ENCODE measurements around the gene GTF3C1. TPM values are rescaled to one million over a fixed set of nuclear protein-coding genes. Genes with fewer than 3 reads are reported as not detected.

GTF3C1 gene, protein sequence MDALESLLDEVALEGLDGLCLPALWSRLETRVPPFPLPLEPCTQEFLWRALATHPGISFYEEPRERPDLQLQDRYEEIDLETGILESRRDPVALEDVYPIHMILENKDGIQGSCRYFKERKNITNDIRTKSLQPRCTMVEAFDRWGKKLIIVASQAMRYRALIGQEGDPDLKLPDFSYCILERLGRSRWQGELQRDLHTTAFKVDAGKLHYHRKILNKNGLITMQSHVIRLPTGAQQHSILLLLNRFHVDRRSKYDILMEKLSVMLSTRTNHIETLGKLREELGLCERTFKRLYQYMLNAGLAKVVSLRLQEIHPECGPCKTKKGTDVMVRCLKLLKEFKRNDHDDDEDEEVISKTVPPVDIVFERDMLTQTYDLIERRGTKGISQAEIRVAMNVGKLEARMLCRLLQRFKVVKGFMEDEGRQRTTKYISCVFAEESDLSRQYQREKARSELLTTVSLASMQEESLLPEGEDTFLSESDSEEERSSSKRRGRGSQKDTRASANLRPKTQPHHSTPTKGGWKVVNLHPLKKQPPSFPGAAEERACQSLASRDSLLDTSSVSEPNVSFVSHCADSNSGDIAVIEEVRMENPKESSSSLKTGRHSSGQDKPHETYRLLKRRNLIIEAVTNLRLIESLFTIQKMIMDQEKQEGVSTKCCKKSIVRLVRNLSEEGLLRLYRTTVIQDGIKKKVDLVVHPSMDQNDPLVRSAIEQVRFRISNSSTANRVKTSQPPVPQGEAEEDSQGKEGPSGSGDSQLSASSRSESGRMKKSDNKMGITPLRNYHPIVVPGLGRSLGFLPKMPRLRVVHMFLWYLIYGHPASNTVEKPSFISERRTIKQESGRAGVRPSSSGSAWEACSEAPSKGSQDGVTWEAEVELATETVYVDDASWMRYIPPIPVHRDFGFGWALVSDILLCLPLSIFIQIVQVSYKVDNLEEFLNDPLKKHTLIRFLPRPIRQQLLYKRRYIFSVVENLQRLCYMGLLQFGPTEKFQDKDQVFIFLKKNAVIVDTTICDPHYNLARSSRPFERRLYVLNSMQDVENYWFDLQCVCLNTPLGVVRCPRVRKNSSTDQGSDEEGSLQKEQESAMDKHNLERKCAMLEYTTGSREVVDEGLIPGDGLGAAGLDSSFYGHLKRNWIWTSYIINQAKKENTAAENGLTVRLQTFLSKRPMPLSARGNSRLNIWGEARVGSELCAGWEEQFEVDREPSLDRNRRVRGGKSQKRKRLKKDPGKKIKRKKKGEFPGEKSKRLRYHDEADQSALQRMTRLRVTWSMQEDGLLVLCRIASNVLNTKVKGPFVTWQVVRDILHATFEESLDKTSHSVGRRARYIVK (N-terminal part only)
- total RNA-seq: 100 to 1,000 TPM in 1 of 2 donors, 10 to 100 TPM in 1; 38.7 to 161 TPM

DNA sequence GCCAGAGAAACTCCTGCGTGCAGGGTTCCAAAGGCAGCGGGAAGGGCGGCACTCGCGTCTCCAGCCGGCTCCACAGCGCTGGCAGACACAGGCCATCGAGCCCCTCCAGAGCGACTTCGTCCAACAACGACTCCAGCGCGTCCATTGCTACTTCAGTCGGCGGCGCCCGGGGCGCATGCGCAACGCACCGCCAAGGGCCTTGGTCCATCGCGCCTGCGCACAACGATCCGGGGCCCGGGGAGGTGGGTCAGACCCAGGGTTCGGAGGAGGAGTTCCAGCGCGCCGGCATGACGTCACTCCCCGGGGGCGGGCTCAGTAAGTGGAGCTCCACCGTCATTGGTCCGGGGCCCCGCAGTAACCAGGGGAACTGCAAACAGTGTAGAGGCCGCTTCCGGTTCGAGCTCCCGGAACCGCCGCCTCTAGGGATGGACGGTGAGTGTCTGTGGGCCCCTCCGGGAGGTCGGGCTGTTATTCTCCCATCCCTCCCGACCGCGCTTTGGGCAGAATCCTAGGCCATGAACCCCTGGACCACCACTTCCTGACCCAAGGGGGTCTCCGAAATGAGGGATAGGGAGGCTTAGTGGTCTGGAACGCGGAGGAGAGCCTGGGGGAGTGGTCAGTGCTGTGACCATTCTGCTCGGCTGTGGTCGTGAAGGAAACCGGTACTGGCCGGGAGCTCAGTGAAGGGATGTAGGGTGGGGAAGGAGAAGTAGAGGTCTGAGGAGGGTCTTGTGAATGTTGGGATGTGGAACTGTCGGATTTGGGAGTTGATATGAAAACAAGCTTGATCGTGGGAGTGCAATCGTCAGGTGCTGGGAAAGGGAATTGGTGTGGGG, at the start of gene GTF3C1, which contains the start of gene KATNIP:
Gene GTF3C1, minus strand, starts transcription at position 168 of the 836 bp plus-strand sequence. Its CDS starts 23 bp downstream, at position 145.
Gene KATNIP, plus strand, starts transcription at position 399 of the 836 bp plus-strand sequence. Its CDS starts 27 bp downstream, at position 426.
- intact Hi-C loops (cut with DNase I): no loop called here
- WGBS, 2 donors: 0 to 1% methylated on average over 10 to 59 of the region's 59 CpGs
- no peaks in the 10 kb centered on the region for H3K27me3 ChIP-seq
- peak within 1 kb of the TSS; percentile 73 to 91 for H3K4me3 ChIP-seq
- ATAC-seq: peak; percentile 99
- peak within 1 kb of the TSS; percentile 58 to 87 (median 83) for H3K27ac ChIP-seq
- DNase-seq: peak; percentile 100
- peaks cover 35% of the 10 kb centered on the region for H3K4me1 ChIP-seq
- H3K36me3 ChIP-seq (replicated peaks in 1 of 2; ENCODE audit: insufficient read depth in 1 of 2, low read depth in 2 of 2): no peaks in the 10 kb centered on the region
- no peaks in the 10 kb centered on the region for H3K9me3 ChIP-seq
- TF ChIP-seq POLR2A (IDR thresholded peaks at IDR 0.05): peak; percentile 69 to 83 (median 82)
- TF ChIP-seq, protein P1, sequence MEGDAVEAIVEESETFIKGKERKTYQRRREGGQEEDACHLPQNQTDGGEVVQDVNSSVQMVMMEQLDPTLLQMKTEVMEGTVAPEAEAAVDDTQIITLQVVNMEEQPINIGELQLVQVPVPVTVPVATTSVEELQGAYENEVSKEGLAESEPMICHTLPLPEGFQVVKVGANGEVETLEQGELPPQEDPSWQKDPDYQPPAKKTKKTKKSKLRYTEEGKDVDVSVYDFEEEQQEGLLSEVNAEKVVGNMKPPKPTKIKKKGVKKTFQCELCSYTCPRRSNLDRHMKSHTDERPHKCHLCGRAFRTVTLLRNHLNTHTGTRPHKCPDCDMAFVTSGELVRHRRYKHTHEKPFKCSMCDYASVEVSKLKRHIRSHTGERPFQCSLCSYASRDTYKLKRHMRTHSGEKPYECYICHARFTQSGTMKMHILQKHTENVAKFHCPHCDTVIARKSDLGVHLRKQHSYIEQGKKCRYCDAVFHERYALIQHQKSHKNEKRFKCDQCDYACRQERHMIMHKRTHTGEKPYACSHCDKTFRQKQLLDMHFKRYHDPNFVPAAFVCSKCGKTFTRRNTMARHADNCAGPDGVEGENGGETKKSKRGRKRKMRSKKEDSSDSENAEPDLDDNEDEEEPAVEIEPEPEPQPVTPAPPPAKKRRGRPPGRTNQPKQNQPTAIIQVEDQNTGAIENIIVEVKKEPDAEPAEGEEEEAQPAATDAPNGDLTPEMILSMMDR (IDR thresholded peaks at IDR 0.05): peak in 1 of 7 experiments; percentile 23

DNA sequence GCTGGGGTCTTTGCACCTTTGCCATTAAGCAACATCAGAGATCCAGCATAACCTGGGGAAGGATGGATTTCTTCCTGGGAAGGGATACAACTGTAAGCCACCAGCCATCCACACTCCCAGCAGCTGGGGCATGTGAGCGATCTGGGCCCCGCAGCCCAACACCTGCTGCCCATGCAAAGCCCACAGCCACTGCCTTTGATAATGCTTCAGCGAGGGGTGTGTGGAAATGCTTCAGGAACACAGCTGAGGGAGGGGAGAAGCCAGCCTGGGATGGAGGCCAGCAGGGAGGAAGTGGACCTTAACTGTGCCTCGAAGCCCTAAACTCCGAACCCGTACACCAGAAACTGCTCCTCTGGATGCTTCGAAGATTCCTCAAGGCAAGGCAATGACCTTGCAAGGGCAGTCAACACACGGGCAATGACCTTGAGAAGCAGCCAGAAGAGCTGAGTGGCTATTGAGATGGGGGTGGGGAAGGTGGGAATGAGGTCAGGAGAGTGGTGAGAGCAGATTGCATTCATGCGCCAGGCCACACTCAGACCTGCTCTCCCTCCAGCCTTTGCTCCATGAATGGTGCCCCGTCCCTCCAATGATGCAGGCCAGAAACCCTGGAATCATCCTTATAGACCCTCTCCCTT, 49.3 kb upstream of the GTF3C1 start:
- WGBS, 2 donors: 61 to 89% methylated on average over 7 to 10 of the region's 10 CpGs
- no peaks in the 10 kb centered on the region for H3K36me3 ChIP-seq (replicated peaks in 1 of 2; ENCODE audit: insufficient read depth in 1 of 2, low read depth in 2 of 2)
- no peaks in the 10 kb centered on the region for H3K9me3 ChIP-seq
- peaks cover 46% of the 10 kb centered on the region for H3K4me1 ChIP-seq
- TF ChIP-seq POLR2A (IDR thresholded peaks at IDR 0.05): no peak
- TF ChIP-seq, protein P1 (IDR thresholded peaks at IDR 0.05): no peak
- DNase-seq: peak in 3 of 4 donors; percentile 16 to 53 (median 25)
- intact Hi-C loops (cut with DNase I): no loop called here
- no peak overlapping the region for H3K27ac ChIP-seq
- no peak overlapping the region for H3K4me3 ChIP-seq
- H3K27me3 ChIP-seq: no peaks in the 10 kb centered on the region
- no peak for ATAC-seq

DNA sequence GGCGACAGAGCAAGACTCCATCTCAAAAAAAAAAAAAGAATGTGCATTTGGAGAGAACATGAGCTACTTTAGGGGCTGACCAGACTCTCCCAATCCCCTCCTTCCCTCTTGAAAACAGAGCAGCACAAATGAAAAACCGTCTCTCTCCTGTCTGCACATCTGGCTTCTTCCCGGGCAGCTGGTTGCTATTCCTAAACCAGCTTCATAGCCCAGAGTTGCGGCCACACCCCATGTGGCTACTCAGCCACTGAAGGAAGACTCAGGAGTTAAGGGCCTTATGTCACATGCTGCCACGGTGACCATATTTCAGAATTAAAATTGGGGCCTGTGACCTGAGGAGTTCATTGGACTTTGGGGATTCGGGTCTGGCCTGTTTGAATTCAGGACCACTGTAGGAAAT, 48.5 kb upstream of the GTF3C1 start:
- Histone ChIP-seq H3K4me1 (peaks cover 52% of the 10 kb centered on the region), H3K9me3 (no peaks in the 10 kb centered on the region), H3K27me3 (no peaks in the 10 kb centered on the region), H3K36me3 (replicated peaks in 1 of 2; ENCODE audit: insufficient read depth in 1 of 2, low read depth in 2 of 2) (no peaks in the 10 kb centered on the region), H3K27ac (no peak overlapping the region), H3K4me3 (no peak overlapping the region)
- ATAC-seq: no peak
- WGBS, 2 donors: 85 to 88% methylated on average over 5 to 6 of the region's 6 CpGs
- TF ChIP-seq, protein P1 (IDR thresholded peaks at IDR 0.05): no peak
- TF ChIP-seq POLR2A (IDR thresholded peaks at IDR 0.05): no peak
- intact Hi-C loops (cut with DNase I): no loop called here
- DNase-seq: peak in 1 of 4 donors; percentile 13
